Limb (tissue), 2 donors: ENCODE measurements around the gene COBL.

Experiments
- DNase-seq, 2 donors: peaks; one replicate each; pipeline ENCODE4 v3.0.0-alpha.2; 2016; ENCODE audit errors: extremely low spot score in 2 of 2

Gene COBL

DNA sequence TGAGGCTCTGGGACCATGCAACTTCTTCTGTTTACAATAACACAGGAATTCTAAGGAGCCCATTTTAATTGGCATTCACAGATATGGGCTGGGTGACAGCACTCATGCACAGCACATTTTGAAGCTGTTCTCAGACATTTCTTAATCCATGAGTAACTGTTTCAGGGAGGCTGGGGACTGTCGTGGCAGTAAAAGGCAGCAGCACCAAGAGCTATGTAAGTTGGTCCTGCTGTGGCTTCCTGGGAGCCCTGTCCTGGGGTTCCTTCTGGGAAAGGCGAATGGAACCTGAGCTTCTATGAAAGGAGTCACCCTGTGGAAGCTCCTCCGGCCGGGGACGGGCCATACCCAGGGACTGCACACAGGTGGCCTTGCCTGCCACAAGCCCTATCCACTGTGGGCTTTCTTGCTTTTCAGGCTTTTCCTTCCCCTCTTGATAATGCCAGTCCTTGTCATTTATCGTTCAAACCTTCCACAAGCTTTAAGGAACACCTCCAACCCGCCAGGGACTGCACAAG is 40.5 kb downstream of the COBL start:
- no peak for DNase-seq

DNA sequence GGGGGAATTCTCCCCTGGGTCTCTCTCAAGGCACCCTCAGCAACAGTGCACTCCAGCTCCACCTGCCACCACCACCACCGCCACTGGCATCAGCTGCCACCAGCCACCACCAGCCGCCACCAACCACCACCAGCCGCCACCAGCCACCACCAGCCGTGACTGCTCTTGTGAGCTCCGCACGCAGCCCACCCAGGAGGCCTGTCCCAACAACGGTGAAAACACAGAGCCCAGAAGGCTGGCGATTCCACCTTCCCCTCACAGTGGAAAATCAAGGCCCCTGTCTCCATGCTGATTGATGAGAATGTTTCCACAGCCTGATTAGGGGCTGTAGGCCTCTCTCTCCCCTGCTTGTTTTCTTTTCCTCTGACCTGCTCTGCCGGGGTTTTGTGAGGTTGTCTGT is 41.1 kb downstream of the COBL start:
- no peak for DNase-seq

DNA sequence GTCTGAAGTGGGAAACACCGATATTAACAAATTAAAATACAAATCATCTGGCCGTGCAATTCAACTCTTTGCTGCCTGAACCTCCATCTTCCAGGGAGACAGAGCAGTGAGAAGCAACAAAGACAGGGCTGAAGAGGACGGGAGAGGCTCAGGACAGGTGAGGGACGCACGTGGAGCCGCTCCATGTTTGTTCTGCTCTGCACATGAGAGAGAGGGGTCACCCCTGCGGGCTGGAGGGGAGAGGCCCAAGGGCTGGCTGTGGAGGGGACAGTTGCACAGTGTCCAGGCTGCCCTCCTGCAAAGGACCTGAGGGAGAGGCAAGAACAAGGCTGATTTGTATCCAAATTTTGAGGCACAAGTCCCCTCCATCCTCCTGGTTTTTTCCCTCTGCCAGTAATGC is 41.7 kb downstream of the COBL start:
- DNase-seq: no peak

DNA sequence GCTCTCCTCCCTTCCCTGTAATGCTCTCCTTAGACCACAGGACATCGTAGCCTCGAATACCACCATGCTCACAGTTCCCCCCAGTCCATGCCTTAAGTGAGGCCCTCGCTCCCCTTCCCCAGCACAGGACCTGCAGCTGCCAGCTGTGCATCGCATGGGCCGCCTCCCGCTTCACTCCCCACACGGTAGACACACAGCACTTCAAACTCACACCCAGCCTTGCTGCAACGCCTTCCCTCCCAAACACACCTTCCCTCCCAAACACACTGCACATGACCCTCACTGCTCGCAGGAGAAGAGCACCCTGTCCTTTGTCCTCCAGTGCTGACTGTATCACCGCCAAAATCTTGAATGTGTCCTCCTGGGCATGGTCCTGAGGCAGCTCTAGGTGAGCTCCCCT is 42.6 kb downstream of the COBL start:
- no peak for DNase-seq

DNA sequence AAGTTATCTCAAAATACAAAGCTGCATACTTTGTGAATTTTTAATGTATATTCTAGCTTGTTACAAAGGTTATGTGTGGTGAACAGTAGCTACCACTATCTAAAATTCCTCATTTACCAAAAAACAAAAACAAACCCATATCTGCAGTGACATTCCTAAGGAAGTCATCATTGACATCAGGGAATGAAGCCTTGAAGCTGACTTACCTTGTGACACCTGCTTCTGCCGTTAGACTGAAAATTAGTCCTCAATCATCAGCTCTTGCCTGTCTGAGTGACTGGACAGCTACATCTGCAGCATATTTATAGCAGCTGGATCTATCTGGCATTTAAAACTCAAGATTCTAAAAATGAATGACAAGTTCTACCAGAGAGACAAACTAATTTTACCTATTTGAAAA is 43.2 kb downstream of the COBL start:
- no peak for DNase-seq

DNA sequence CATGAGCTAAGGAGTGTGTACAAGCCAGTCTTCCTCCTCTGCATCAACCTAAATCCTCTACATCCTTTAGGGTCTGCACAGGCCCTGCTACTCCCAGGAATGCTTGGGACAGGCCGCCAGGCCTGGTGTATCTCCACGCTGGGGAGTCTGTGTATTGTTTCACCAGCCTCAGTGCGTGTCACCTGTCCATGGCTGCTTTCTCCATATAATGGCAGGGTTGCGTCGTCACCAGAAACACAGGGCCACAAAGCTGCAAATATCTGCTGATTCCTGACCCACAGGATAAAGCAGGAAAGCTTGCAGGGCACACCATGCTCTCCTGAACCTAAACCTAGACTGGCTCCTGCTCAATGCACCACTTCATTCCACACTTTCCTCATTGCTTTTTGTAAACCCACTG is 45.6 kb downstream of the COBL start:
- DNase-seq: no peak

DNA sequence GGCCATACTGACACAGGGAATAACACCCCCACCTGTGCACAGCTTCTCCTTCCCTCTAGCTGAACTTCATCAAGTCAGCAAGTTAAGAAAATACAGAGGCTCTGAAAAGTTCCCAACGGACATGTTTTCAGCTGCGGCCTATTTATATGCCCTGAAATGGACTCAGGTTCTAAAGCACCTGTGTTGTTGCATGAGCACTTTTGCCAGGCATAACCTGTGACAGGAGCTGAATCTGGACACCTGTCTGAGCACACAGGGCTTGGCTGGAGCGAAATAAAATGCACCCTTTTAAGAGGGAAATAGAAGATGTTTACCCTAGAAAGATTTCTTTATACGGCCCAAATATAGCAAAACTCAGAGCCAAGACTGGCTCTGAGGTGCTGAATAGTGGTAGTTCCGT is 46.7 kb downstream of the COBL start:
- DNase-seq: no peak

DNA sequence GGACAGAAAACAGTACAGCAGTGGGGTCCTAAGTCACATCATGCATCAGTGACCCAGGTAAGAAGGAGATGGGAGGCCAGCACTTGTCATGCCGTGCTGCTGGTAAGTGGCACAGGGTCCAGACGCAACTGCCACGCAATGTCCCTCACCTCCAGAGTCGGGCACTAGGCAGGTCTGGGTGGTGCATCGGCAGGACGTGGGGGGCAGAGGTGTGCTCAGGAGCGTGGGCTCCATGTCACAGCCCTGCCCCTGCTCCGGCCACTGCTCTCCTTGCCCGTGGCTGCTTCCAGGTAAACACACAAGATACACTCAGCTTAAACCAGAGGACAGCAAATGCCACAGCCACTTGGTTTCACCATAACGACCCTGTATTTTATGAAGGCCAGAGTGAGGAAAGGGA is 47.3 kb downstream of the COBL start:
- no peak for DNase-seq

DNA sequence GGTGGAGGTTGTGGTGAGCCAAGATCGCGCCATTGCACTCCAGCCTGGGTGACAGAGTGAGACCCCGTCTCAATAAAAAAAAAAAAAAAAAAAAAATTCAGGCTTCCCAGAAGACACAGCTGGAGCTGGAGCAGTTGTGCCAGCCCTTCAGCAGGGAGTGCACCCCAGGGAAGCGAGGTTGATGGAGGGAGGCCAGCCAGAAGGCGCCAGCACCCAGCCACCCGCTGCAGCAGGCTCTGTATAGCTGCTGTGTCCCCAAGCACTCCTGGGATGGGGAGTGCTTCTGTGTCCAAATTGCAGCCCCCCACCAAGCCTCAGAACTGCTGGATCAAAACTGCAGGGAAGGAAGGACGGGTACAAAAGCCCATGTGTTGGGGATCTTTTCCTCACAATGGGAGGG is 47.8 kb downstream of the COBL start:
- no peak for DNase-seq

DNA sequence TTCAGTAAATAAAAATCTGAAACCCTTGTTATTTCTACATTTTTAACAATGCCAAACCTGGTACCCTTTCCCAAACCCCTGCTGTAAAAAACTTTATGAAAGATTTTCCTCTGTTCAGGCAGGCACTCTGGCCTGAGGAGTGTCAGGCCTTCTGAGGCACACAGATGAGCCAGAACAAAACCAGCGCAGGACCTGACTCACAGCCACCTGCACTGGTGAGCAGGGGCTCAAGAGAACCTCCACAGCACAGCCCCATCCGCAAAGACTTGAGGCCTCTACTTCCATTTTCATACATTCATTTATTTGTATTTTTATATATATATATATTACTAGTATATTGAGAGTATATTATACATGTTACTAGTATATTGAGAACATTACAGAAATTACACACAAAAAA is 49.4 kb downstream of the COBL start:
- DNase-seq: no peak

DNA sequence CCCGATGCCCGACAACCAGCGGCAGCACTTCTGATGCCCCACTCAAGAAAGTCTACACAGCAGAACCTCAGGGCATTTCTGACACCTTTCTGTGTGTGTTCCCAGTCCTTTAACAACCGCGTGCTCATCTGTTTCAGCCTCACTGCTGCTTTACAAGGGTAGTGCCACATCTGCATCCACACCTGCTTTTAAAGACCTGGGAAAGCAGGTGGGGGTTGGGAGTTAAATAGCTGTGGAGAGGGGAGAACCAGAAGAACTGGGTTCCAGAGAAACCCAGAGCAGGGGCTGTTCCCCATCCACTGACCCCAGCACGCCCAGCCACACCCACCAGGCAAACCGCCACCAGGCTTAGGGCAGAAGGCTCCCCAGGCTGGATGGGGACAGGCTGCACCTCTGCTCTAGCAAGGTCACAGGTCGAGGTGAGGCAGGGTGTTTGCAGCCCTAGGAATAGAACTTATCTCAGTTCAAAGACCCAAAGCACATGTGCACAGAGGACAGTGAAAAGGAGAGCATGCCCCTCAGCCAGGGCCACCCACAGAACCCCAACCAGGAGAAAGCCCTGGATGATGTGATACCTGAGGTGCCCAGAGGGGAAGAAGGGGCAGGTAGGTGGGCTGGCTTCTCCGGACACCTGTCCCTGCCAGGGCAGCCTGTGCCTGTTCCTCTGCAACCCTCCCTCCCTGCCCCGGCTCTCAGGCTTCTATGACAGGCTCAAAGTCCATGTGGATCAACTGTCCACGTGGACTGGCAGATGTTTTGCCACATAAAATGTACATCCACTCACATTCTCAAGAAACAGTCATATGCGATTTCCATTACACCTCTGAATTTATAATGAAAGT is 51.3 kb downstream of the COBL start:
- no peak for DNase-seq

DNA sequence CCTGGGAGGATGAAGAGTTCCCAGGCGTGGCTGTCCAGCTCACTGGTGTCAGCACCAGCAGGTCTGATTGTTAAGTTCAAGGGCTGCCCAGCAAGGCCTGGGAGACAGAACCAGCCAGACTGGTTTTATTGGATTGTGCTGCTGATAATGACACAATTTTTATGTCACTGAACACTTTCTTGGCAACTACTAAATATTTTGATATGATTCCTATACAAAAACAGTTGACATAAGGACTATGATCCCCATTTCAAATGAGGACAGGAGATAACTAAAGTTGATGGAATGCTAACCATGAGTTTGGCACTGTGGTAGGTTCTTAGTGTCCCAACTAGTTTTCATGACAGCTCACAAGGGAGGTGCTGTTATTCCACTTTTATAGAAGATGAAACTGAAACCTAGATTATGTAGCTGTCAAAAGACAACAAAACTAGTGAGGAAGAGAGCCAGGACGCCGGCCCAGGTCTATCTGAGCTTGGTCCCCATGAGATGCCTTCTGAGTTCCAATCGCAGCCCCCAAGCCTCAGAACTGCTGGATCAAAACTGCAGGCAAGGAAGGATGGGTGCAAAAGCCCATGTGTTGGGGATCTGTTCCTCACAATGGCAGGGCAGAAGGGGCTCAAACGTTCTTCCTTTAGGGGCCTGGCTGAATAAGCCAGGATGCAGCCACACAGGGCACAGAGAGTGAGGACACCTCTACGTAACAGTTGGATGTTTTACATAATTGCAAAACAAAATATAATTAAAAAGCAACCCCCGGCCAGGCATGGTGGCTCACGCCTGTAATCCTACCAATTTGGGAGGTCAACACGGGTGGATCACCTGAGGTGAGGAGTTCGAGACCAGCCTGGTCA is 52.8 kb downstream of the COBL start:
- DNase-seq: no peak

DNA sequence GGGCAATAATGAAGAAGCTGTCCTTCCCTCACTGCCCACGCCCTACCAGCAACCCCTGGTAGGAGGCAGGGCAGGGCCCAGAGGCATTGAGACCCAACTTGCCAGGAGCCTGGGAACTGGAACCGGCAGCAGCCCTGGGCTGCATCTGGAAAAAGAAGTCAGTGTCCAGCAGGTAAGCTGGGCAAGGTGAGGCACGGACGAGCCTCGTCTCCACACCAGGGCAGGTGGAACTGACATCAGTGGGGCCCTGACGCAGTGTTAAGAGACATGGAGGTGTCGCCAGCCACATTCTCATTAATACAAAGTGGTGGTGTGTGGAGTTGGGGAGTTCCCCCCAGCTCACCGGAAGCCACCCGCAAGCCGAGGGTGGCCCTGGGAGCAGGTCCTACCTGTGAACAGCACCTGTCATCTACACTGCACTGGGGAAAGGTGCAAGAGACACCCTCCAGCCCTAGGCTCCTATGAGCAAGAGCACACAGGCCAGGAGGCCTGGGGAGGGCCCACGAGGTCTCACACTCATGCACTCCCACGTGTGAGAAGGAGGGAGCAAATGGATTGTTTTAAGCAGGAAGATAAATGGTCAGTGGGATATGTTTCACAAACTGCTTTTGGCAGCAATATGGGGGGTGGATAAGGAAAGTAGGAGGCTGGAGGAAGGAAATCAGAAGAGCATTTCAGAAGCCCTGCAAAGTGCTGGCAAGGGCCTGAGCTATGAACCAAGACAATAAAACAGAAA is 53.6 kb downstream of the COBL start:
- no peak for DNase-seq

DNA sequence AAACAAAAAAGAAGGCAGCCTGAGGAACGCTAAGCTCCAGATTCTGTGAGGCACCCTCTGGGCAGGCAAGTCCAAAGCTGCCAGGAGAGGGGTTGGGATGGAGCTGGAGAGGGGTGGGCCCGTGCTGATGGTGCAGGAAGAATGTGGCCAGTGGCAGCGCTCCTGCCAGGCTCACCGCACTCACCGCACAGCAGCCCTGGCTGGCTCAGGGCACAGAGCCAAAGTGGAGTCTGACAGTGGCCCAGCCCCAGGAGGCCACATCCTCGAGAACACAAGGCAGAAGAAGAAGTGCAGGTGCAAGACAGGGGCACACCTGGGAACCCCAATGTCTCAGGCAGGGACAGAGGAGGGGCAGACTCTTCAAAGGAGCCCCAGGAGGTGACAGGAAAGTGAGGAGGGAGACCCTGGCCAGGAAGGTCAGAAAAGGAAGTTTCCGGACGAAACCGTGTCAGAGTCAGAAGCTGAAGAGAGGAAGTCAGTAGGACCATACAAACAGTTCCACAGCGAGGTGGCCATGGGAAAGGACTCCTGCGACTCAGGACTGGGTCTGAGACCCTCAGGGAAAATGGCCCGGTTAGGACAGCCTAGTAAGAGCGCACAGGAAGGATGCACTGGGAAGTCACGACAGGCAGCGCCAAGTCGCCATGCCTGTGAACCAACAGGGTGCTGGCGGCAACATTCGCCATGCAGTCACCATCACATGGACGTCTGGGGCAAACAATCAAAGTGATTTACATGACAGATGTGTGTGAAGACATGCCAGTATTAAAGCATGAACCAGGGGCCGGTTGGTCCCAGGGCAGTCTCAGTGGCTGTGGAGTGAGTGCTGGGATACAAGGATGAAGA is 54.4 kb downstream of the COBL start:
- DNase-seq: no peak

DNA sequence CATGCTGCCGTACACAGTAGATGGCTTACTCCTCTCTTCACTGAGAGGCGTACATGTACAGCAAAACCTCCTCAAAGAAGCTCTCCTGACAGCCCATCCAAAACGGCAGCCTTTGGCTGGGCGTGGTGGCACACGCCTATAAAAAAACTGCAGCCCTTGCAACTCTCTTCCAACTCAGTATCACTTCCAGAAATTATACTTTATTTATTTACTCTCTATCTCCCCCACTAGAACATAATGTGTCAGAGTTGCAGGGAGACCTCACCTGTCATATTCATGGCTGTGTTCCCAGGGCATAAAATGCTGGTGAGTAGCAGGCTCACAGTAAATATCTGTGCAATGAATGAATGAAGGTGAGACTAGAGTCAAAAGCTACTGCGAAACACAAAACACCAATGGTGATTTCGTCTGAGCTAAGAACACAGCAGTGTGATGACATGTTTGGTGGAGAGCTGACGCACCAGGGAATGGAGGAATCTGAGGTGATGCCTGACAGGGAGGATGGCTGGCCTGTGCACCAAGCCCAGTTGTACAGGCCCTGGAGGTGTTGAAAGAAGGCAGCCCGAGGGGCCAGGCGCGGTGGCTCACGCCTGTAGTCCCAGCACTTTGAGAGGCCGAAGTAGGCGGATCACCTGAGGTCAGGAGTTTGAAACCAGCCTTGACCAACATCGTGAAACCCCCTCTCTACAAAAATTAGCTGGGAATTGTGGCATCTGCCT is 55.3 kb downstream of the COBL start:
- DNase-seq: no peak

DNA sequence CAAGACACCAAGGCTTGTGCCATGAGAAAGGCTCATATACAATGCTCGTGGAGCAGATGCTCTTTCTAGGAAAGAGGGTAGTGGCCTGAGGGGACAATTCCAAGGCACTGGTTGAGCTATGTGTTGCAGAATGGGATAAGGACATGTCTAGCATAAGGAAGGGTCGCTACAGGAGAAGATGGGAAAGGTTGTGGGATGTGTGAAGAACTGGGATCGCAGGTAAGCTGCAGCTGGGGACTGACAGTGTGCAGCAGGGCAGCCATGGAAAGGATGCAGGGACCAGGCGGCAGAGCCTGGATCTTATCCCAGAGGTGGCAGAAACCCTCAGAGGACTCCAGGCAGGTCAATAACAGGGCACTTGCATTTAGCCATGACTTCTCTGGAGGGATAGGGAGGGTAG is 56.1 kb downstream of the COBL start:
- no peak for DNase-seq

DNA sequence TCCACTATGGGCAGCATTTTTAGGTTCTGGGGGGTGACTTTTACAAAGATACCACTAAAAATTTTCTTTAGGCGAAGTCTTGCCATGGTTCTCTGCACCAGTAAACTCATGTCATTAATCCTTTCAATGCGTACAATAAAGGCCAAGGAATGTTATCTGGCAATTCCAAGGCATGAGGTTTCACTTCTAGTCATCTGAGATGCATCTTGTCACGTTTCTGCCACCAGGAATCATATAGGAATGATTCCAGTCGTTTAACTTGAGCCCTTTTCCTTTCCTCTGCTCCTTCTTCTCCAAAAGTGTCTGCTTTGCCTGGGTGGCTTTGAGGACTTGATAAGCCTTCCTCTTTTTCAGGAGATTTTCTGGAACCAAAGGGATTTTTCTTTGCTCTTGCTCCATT is 56.8 kb downstream of the COBL start:
- no peak for DNase-seq

DNA sequence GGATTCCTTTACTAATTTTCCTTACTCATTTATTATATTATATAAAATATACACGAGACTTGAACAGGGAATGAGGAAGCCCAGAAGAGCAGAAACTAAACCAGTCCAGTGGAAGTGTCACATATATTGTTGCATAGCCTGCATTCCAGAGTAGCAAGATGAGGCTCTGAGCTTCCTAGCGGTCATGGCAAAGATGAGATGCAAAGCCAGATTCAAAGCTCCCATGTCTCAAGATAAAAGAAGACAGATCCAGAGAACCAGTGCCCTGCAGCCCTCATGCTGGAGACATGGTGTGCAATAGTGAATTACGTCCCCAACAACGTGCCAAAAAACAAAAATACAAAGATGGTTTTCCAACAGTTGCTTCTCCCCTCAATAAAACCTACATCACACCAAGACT is 59.7 kb downstream of the COBL start:
- no peak for DNase-seq

DNA sequence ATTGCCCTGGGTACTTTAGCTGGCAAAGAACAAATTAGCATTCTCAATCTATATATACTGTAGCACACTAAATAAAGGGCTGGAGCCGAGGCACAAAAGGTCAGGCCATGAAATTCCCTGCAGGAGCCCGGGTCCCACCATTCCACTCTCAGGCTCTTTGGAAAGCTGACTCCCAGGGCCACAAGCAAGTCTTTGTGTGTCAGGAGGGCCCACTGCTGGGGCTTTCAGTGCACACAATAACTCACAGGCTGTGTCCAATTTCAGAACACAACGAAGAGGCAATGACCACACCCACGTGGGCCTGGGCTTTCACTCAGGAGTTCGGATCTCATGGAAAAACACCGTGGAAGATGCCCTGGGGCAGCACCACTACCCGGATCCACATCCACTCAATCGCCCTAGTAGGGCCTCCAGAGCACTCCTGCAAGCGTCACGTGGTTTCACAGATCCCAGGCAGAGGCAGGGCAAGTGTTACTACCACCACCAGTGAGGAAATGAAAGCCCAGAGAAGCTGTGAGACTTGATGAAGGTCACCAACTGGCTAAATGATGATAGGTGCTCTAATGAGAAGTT is 60.3 kb downstream of the COBL start:
- DNase-seq: peak; percentile 21 to 47
